Measurements from ENCODE around the gene MAGI1. TPM values are rescaled to one million over a fixed set of nuclear protein-coding genes. Genes with fewer than 3 reads are reported as not detected.

The MAGI1 gene
- total and polyA plus RNA-seq, 2 donors (not counting 1 experiment from before 2014, with no cell fraction given) = 0.10 to 0.22 TPM

DNA sequence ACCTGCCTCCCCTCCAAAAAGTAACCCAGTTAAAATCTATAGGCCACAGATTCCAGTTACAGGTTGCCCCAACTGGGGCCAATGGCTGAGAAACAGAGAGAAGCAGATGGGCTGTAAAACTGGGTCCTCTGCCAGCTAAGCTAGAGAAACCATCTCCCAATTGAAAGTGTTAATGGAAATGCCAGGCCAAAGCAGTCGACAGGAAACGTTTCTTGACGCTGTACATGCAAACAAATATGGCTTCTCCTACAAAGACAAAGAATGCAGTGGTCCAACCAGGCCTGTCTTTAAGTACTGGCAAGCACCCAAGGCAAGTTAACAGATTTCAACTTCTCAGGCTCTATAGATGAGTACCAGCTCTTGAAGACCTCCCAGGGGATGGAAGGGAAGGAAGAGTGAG lies 71.3 kb downstream of the MAGI1 start:
- Mint-ChIP-seq H3K9me3 (ENCODE audit: insufficient read depth) (peaks cover 1% of the 10 kb centered on the region), H3K27ac (no peak overlapping the region), H3K4me3 (no peak overlapping the region), H3K27me3 (no peaks in the 10 kb centered on the region), H3K4me1 (no peaks in the 10 kb centered on the region)
- ATAC-seq (ENCODE audit: low read depth) = no peak
- no peak overlapping the region for H3K4me2 ChIP-seq (replicated peaks; ENCODE audit: low read depth, low read length, poor library complexity, severe bottlenecking)
- H4K20me1 ChIP-seq (ENCODE audit: control insufficient read depth, insufficient read depth, low read length, poor library complexity, severe bottlenecking) = no peaks in the 10 kb centered on the region
- H2AFZ ChIP-seq (ENCODE audit: insufficient read depth, low read depth, low read length, poor library complexity, severe bottlenecking) = no peak overlapping the region
- H3K9me3 ChIP-seq (ENCODE audit: control extremely low read depth in 1 of 3, control insufficient read depth in 2 of 3, insufficient read depth in 1 of 3, low read length in 2 of 3) = no peaks in the 10 kb centered on the region
- ChIA-PET CTCF (no interaction called here), POLR2A (no interaction called here)
- TF ChIP-seq, protein P1, sequence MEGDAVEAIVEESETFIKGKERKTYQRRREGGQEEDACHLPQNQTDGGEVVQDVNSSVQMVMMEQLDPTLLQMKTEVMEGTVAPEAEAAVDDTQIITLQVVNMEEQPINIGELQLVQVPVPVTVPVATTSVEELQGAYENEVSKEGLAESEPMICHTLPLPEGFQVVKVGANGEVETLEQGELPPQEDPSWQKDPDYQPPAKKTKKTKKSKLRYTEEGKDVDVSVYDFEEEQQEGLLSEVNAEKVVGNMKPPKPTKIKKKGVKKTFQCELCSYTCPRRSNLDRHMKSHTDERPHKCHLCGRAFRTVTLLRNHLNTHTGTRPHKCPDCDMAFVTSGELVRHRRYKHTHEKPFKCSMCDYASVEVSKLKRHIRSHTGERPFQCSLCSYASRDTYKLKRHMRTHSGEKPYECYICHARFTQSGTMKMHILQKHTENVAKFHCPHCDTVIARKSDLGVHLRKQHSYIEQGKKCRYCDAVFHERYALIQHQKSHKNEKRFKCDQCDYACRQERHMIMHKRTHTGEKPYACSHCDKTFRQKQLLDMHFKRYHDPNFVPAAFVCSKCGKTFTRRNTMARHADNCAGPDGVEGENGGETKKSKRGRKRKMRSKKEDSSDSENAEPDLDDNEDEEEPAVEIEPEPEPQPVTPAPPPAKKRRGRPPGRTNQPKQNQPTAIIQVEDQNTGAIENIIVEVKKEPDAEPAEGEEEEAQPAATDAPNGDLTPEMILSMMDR (IDR thresholded peaks at IDR 0.05) = no peak
- TF ChIP-seq EZH2 (IDR thresholded peaks at IDR 0.05; ENCODE audit: borderline replicate concordance, insufficient read depth, low read depth, low read length, poor library complexity, severe bottlenecking) = no peak
- H3K79me2 ChIP-seq (ENCODE audit: control insufficient read depth, insufficient read depth, low read length) = no peaks in the 10 kb centered on the region
- no CpG with 5 or more reads among the region's 3 CpGs for WGBS (ENCODE audit: insufficient coverage)
- intact Hi-C loops (cut with micrococcal nuclease) = no loop called here
- H3K27me3 ChIP-seq (replicated peaks in 1 of 4; ENCODE audit: control extremely low read depth in 1 of 4, control insufficient read depth in 3 of 4, insufficient read depth in 4 of 4, low read length in 3 of 4) = no peaks in the 10 kb centered on the region
- no peaks in the 10 kb centered on the region for H3K36me3 ChIP-seq (replicated peaks in 1 of 2; ENCODE audit: control extremely low read depth in 1 of 2, control insufficient read depth in 1 of 2, extremely low read depth in 1 of 2, insufficient read depth in 2 of 2, low read length in 1 of 2)
- H3K4me3 ChIP-seq (ENCODE audit: control extremely low read depth in 1 of 5, extremely low read depth in 1 of 5, insufficient read depth in 1 of 5, low read depth in 2 of 5, low read length in 4 of 5) = no peak overlapping the region
- DNase-seq = no peak
- no peak overlapping the region for H3K9ac ChIP-seq (ENCODE audit: low read length)
- H3K27ac ChIP-seq (ENCODE audit: low read length in 2 of 2) = no peak overlapping the region
- H3K4me1 ChIP-seq (ENCODE audit: control insufficient read depth in 2 of 2, insufficient read depth in 2 of 2, low read length in 2 of 2) = no peaks in the 10 kb centered on the region

DNA sequence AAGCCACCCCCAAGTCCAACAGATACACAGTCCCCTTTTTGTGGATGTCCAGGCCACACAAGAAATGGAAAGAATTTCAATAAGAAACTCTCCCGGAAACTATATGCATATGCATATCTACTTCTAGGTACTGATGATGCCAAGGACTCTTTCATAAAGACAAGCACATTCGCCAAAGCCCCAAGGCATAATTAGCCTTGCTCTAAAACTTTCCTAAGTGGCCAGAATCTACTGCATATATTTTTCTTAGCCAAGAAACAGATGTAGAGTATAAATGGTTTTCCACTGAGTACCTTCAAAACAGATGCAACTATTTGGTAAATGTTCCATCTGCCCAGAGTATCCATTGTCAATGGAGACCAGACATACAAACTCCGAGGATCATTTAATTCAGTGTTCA lies 73.9 kb downstream of the MAGI1 start:
- Histone ChIP-seq H3K4me2 (replicated peaks; ENCODE audit: low read depth, low read length, poor library complexity, severe bottlenecking) (no peak overlapping the region), H3K79me2 (ENCODE audit: control insufficient read depth, insufficient read depth, low read length) (no peaks in the 10 kb centered on the region), H3K9me3 (ENCODE audit: control extremely low read depth in 1 of 3, control insufficient read depth in 2 of 3, insufficient read depth in 1 of 3, low read length in 2 of 3) (no peaks in the 10 kb centered on the region), H3K4me1 (ENCODE audit: control insufficient read depth in 2 of 2, insufficient read depth in 2 of 2, low read length in 2 of 2) (no peaks in the 10 kb centered on the region), H3K27me3 (replicated peaks in 1 of 4; ENCODE audit: control extremely low read depth in 1 of 4, control insufficient read depth in 3 of 4, insufficient read depth in 4 of 4, low read length in 3 of 4) (no peaks in the 10 kb centered on the region), H3K27ac (ENCODE audit: low read length in 2 of 2) (no peak overlapping the region), H3K4me3 (ENCODE audit: control extremely low read depth in 1 of 5, extremely low read depth in 1 of 5, insufficient read depth in 1 of 5, low read depth in 2 of 5, low read length in 4 of 5) (no peak overlapping the region), H4K20me1 (ENCODE audit: control insufficient read depth, insufficient read depth, low read length, poor library complexity, severe bottlenecking) (no peaks in the 10 kb centered on the region), H3K36me3 (replicated peaks in 1 of 2; ENCODE audit: control extremely low read depth in 1 of 2, control insufficient read depth in 1 of 2, extremely low read depth in 1 of 2, insufficient read depth in 2 of 2, low read length in 1 of 2) (no peaks in the 10 kb centered on the region), H3K9ac (ENCODE audit: low read length) (no peak overlapping the region), H2AFZ (ENCODE audit: insufficient read depth, low read depth, low read length, poor library complexity, severe bottlenecking) (no peak overlapping the region)
- H3K27ac Mint-ChIP-seq = no peak overlapping the region
- no peaks in the 10 kb centered on the region for H3K4me1 Mint-ChIP-seq
- no peak for ATAC-seq (ENCODE audit: low read depth)
- ChIA-PET CTCF (no interaction called here), POLR2A (no interaction called here)
- intact Hi-C loops (cut with micrococcal nuclease) = no loop called here
- WGBS (ENCODE audit: insufficient coverage) = 100% methylated on average over 2 of the region's 3 CpGs
- H3K9me3 Mint-ChIP-seq (ENCODE audit: insufficient read depth) = peaks cover 1% of the 10 kb centered on the region
- no peak for TF ChIP-seq EZH2 (IDR thresholded peaks at IDR 0.05; ENCODE audit: borderline replicate concordance, insufficient read depth, low read depth, low read length, poor library complexity, severe bottlenecking)
- TF ChIP-seq, protein P1 (IDR thresholded peaks at IDR 0.05) = no peak
- H3K4me3 Mint-ChIP-seq = no peak overlapping the region
- DNase-seq = no peak
- H3K27me3 Mint-ChIP-seq = no peaks in the 10 kb centered on the region
